RWPE2 (cell line): Measurements from ENCODE around the gene CCDC88B.

ENCODE experiments used
- ATAC-seq: fragments of 200-7000 bp; cut with Tn5 transposase; 3 replicates; pipeline ENCODE4 v1.9.1; 2021; ENCODE audit warnings: low read depth
- DNase-seq: peaks from one replicate; pipeline ENCODE4 v3.0.0-alpha.2; 2020; ENCODE audit warnings: low spot score
- H3K27ac ChIP-seq: fragments of 450-650 bp; 2 replicates; pipeline ENCODE4 v1.5.1; 2017; ENCODE audit warnings: mild to moderate bottlenecking; ENCODE audit not compliant: poor library complexity, severe bottlenecking
- H3K27me3 ChIP-seq: fragments of 250-450 bp; sonication (Bioruptor Pico); 2 replicates; pipeline ENCODE4 v1.5.1; 2021; ENCODE audit warnings: mild to moderate bottlenecking, moderate library complexity; ENCODE audit not compliant: insufficient read depth, poor library complexity, severe bottlenecking
- H3K36me3 ChIP-seq: fragments of 250-450 bp; sonication (Bioruptor Pico); 2 replicates; pipeline ENCODE4 v1.5.1; 2020; ENCODE audit warnings: low read depth, mild to moderate bottlenecking, moderate library complexity
- H3K4me1 ChIP-seq: fragments of 250-450 bp; sonication (Bioruptor Pico); 2 replicates; pipeline ENCODE4 v1.5.1; 2021; ENCODE audit warnings: mild to moderate bottlenecking, moderate library complexity; ENCODE audit not compliant: insufficient read depth, poor library complexity, severe bottlenecking
- H3K4me3 ChIP-seq: fragments of 250-450 bp; sonication (Bioruptor Pico); 2 replicates; pipeline ENCODE4 v1.5.1; 2021; ENCODE audit warnings: mild to moderate bottlenecking, moderate library complexity; ENCODE audit not compliant: severe bottlenecking
- H3K9me3 ChIP-seq: fragments of 250-450 bp; sonication (Bioruptor Pico); 2 replicates; pipeline ENCODE4 v1.5.1; 2021; ENCODE audit warnings: mild to moderate bottlenecking, moderate library complexity; ENCODE audit not compliant: severe bottlenecking
- TF ChIP-seq, protein P1 (sequence below): fragments of 450-650 bp; IDR thresholded peaks from one replicate; pipeline ENCODE4 v1.5.1; 2017; ENCODE audit warnings: mild to moderate bottlenecking, moderate library complexity; ENCODE audit not compliant: poor library complexity, severe bottlenecking

The CCDC88B gene

DNA sequence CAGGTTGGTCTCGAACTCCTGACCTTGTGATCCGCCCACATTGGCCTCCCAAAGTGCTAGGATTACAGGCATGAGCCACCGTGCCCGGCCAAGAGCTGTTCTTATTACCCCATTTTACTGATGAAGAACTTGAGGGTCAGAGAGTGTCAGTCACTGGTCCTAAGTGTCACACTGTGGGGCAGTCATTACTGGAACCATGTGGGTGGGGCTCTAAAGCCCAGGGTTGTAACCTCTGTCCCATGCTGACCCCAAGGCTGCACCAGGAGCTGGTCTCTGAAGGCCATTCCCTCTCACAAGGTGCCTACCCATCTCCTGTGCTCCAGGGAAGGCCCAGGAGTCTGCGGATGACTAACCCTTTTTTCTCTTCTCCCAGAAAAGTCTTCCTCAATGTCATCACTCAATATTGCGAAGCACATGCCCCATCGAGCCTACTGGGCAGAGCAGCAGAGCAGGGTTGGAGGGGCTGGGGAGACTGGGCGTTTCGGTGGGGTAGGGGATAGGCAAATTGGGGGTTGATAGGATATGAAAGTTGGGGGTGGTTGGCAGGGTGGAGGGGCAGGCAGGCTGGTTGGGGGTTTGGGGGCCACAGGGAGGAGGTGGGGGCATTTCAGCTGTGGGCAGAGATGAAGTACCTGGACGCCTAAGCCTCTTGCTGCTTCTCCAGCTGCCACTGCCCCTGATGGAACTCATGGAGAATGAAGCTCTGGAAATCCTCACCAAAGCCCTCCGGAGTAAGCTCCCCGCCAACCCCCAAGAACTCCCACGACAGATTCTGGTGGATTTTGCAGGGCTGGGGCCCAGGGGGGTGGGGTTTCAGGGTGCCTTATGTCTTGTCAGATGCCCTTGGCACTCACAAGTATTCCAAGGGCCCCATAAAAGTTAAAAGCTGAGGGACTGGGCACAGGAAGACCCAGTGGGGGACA lies 36.6 kb upstream of the CCDC88B start:
- Histone ChIP-seq H3K9me3 (no peaks in the 10 kb centered on the region), H3K27me3 (peaks cover 22% of the 10 kb centered on the region), H3K27ac (peak overlapping the region; percentile 86), H3K4me3 (no peak overlapping the region), H3K4me1 (no peaks in the 10 kb centered on the region), H3K36me3 (peaks cover 10% of the 10 kb centered on the region; the same call in 1 of the 2 replicates)
- ATAC-seq = no peak
- DNase-seq = peak; percentile 19
- TF ChIP-seq, protein P1, sequence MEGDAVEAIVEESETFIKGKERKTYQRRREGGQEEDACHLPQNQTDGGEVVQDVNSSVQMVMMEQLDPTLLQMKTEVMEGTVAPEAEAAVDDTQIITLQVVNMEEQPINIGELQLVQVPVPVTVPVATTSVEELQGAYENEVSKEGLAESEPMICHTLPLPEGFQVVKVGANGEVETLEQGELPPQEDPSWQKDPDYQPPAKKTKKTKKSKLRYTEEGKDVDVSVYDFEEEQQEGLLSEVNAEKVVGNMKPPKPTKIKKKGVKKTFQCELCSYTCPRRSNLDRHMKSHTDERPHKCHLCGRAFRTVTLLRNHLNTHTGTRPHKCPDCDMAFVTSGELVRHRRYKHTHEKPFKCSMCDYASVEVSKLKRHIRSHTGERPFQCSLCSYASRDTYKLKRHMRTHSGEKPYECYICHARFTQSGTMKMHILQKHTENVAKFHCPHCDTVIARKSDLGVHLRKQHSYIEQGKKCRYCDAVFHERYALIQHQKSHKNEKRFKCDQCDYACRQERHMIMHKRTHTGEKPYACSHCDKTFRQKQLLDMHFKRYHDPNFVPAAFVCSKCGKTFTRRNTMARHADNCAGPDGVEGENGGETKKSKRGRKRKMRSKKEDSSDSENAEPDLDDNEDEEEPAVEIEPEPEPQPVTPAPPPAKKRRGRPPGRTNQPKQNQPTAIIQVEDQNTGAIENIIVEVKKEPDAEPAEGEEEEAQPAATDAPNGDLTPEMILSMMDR = no peak

DNA sequence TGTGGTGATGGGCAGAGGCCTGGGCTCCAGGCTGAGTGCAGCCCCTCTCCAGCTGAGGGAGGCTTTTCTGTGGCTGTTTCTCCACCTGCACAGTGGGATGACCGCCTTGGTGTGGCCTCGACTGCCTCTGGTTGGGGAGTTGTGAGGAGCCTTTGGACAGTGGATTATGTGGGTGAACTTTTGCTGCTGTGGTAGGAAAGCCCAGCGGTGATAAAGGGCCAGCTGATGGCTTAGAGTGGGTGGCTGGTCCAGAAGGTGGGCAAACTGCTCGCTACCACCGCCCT lies 36.0 kb upstream of the CCDC88B start:
- Histone ChIP-seq H3K27ac (peak overlapping the region; percentile 86), H3K27me3 (peaks cover 20% of the 10 kb centered on the region), H3K36me3 (peaks cover 10% of the 10 kb centered on the region; the same call in 1 of the 2 replicates), H3K4me1 (no peaks in the 10 kb centered on the region), H3K4me3 (peak overlapping the region; percentile 61), H3K9me3 (no peaks in the 10 kb centered on the region)
- TF ChIP-seq, protein P1 = no peak
- peak; percentile 30 for DNase-seq
- ATAC-seq = no peak

DNA sequence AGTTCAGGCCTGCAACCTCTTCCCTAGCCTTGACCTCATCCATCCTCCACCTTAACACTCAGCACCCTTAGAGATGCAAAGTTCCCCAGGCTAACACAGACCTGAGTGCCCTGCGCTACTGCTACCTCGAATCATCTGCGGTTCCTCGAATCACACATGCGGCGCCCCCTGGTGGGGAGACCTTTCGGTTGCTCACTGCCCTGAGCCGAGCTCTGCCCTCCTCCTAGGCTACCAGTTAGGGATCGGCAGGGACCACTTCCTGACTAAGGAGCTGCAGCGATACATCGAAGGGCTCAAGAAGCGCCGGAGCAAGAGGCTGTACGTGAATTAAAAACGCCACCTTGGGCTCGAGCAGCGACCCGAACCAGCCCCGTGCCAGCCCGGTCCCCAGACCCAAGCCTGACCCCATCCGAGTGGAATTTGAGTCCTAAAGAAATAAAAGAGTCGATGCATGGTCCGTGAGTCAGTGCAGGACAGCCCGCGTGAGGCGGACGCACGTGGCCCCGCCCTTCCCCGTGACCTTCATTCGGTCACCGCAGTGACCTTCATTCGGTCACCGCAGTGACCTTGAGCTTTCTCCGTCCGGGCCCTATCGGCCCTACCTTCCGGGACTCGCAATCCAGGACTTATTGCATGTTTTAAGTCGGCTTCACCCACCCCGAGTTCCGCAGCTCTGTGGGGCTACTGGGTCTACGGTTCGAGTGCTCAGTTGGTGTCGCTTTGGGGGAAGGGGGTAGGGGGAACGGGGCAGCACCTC lies 35.5 kb upstream of the CCDC88B start:
- H3K4me3 ChIP-seq = peak overlapping the region; percentile 61
- no peaks in the 10 kb centered on the region for H3K4me1 ChIP-seq
- peak overlapping the region; percentile 86 for H3K27ac ChIP-seq
- H3K9me3 ChIP-seq = no peaks in the 10 kb centered on the region
- ATAC-seq = peak; percentile 47
- H3K27me3 ChIP-seq = peaks cover 14% of the 10 kb centered on the region
- DNase-seq = peak; percentile 87
- peaks cover 10% of the 10 kb centered on the region; the same call in 1 of the 2 replicates for H3K36me3 ChIP-seq
- TF ChIP-seq, protein P1 = peak; percentile 86

DNA sequence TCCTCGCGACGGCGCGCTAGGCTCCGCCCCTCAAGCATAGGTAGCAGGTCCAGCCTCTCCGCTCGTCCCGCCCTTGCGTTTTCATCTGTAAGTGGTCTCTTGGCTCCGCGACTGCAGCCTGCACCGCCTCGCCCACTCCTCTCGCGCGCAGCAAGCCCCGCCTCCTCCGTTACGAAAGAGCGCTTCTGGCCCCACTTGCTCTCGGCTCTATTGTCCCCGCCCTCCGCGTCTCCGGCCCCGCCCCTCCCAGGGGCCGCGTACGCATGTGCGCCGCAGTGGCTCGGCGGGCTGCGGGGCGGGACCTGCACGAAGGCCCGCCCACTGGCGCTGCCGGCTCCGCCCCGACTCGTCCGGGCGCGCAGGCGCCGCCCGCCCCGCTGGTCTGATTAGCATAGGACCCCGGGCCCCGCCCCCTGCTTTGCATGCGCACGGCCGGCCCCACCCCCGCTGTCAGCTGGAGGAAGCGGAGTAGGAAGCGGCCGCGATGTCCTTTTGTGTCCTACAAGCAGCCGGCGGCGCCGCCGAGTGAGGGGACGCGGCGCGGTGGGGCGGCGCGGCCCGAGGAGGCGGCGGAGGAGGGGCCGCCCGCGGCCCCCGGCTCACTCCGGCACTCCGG lies 34.8 kb upstream of the CCDC88B start, which contains the start of gene ESRRA:
Gene ESRRA (plus strand): TSS at position 450 of the 616 bp plus-strand sequence. CDS start 1,656 bp downstream, outside the sequence.
- ATAC-seq = peak; percentile 74
- Histone ChIP-seq H3K36me3 (peaks cover 10% of the 10 kb centered on the region; the same call in 1 of the 2 replicates), H3K4me3 (peak within 1 kb of the TSS; percentile 61), H3K4me1 (no peaks in the 10 kb centered on the region), H3K27ac (peak within 1 kb of the TSS; percentile 86), H3K9me3 (no peaks in the 10 kb centered on the region), H3K27me3 (peaks cover 8% of the 10 kb centered on the region)
- TF ChIP-seq, protein P1 = no peak
- DNase-seq = peak; percentile 99
